GM12891 (cell line): Measurements from ENCODE around the gene EFCAB3.
"Not testable (repeated sequence)": the region's sequence is repeated elsewhere in the genome, so short reads cannot be mapped to it uniquely, and the experiment has no call there.

ENCODE experiments used
- PAX5 ChIP-seq: IDR thresholded peaks from 2 replicates; pipeline ENCODE4 v1.6.1; 2011; ENCODE audit warnings: low read length, moderate library complexity, mild to moderate bottlenecking; ENCODE audit not compliant: insufficient read depth, severe bottlenecking
- POLR2A ChIP-seq: IDR thresholded peaks from 2 replicates; pipeline ENCODE4 v1.6.1; 2011; ENCODE audit warnings: low read depth, low read length, control low read depth
- POLR2AphosphoS5 ChIP-seq: IDR thresholded peaks from 2 replicates; pipeline ENCODE4 v1.6.1; 2011; ENCODE audit warnings: low read depth, low read length, control low read depth
- POU2F2 ChIP-seq: IDR thresholded peaks from 2 replicates; pipeline ENCODE4 v1.6.1; 2011; ENCODE audit warnings: low read depth, mild to moderate bottlenecking, control low read depth, low read length, moderate library complexity
- SPI1 ChIP-seq: IDR thresholded peaks from 2 replicates; pipeline ENCODE4 v1.6.1; 2011; ENCODE audit warnings: low read depth, low read length, control low read depth
- TAF1 ChIP-seq: IDR thresholded peaks from 2 replicates; pipeline ENCODE4 v1.6.1; 2011; ENCODE audit warnings: low read depth, low read length, control low read depth

- TF ChIP-seq SPI1, POLR2A, POLR2AphosphoS5, TAF1, PAX5, POU2F2: not testable (repeated sequence)
Observed at GRCh38 chr17:62435251-62435650, 54.9 kb downstream of the EFCAB3 start.
